ENCODE measurements around the gene CR1L.
"Not testable (repeated sequence)": the region's sequence is repeated elsewhere in the genome, so short reads cannot be mapped to it uniquely, and the experiment has no call there.

- not testable (repeated sequence) for TF ChIP-seq POLR2A, CTCF, POLR2AphosphoS5 (IDR thresholded peaks at IDR 0.05)
Measured at GRCh38 chr1:207625504-207626071, 19.3 kb upstream of the CR1L start.
